Muscle layer of duodenum (tissue), 2 donors: Measurements from ENCODE around the gene STAMBPL1.

Experiments
- H3K27ac ChIP-seq: one replicate; pipeline ENCODE4 v1.7.0; 2013; ENCODE audit warnings: mild to moderate bottlenecking, low read length
- H3K27me3 ChIP-seq: one replicate; pipeline ENCODE4 v1.7.0; 2013; ENCODE audit warnings: low read depth, mild to moderate bottlenecking, control low read depth, low read length
- H3K36me3 ChIP-seq, 2 donors: one replicate each; pipeline ENCODE4 v1.7.0; 2013; ENCODE audit warnings: low read length in 2 of 2, control low read depth in 1 of 2, mild to moderate bottlenecking in 1 of 2; ENCODE audit not compliant: insufficient read depth in 2 of 2, control insufficient read depth in 1 of 2
- H3K4me1 ChIP-seq, 2 donors: one replicate each; pipeline ENCODE4 v1.7.0; 2013; ENCODE audit warnings: low read length in 2 of 2, mild to moderate bottlenecking in 2 of 2, control low read depth in 1 of 2, moderate library complexity in 1 of 2; ENCODE audit not compliant: insufficient read depth in 2 of 2, control insufficient read depth in 1 of 2
- H3K4me3 ChIP-seq, 2 donors: one replicate each; pipeline ENCODE4 v1.7.0; 2013; ENCODE audit warnings: low read length in 2 of 2, low read depth in 1 of 2, mild to moderate bottlenecking in 1 of 2
- H3K9me3 ChIP-seq, 2 donors: one replicate each; pipeline ENCODE4 v1.7.0; 2013; ENCODE audit warnings: low read length in 2 of 2, control low read depth in 1 of 2, mild to moderate bottlenecking in 1 of 2; ENCODE audit not compliant: control insufficient read depth in 1 of 2
- donor health status: healthy.

STAMBPL1 gene

GRCh38 chr10:88840881-88841280 is 39.2 kb upstream of the STAMBPL1 start:
- Histone ChIP-seq H3K27me3 (no peaks in the 10 kb centered on the region), H3K27ac (no peak overlapping the region), H3K36me3 (no peaks in the 10 kb centered on the region), H3K4me3 (no peak overlapping the region), H3K9me3 (no peaks in the 10 kb centered on the region), H3K4me1 (peaks cover 0 to 1% of the 10 kb centered on the region in 2 donors)

GRCh38 chr10:88841316-88842111 is 38.5 kb upstream of the STAMBPL1 start:
- H3K27me3 ChIP-seq, result no peaks in the 10 kb centered on the region

GRCh38 chr10:88843171-88843570 is 36.9 kb upstream of the STAMBPL1 start:
- no peak overlapping the region for H3K27ac ChIP-seq
- H3K36me3 ChIP-seq, result no peaks in the 10 kb centered on the region
- no peaks in the 10 kb centered on the region for H3K27me3 ChIP-seq
- H3K4me1 ChIP-seq, result no peaks in the 10 kb centered on the region
- H3K9me3 ChIP-seq, result no peaks in the 10 kb centered on the region
- H3K4me3 ChIP-seq, result no peak overlapping the region

More at GRCh38 chr10:88841316-88842111, 38.5 kb upstream of the STAMBPL1 start:
- Histone ChIP-seq H3K4me1 (no peaks in the 10 kb centered on the region), H3K36me3 (no peaks in the 10 kb centered on the region), H3K9me3 (no peaks in the 10 kb centered on the region), H3K4me3 (no peak overlapping the region), H3K27ac (no peak overlapping the region)

- no peaks in the 10 kb centered on the region for H3K27me3 ChIP-seq
- H3K4me3 ChIP-seq, result no peak overlapping the region
- H3K36me3 ChIP-seq, result no peaks in the 10 kb centered on the region
- H3K9me3 ChIP-seq, result no peaks in the 10 kb centered on the region
- H3K27ac ChIP-seq, result peak overlapping the region; percentile 19
- no peaks in the 10 kb centered on the region for H3K4me1 ChIP-seq
Measured at GRCh38 chr10:88848499-88848898, 31.5 kb upstream of the STAMBPL1 start.

GRCh38 chr10:88849234-88849633 is 30.8 kb upstream of the STAMBPL1 start:
- Histone ChIP-seq H3K27ac (no peak overlapping the region), H3K4me3 (no peak overlapping the region), H3K36me3 (no peaks in the 10 kb centered on the region), H3K9me3 (no peaks in the 10 kb centered on the region), H3K27me3 (no peaks in the 10 kb centered on the region), H3K4me1 (no peaks in the 10 kb centered on the region)

- Histone ChIP-seq H3K27ac (peak overlapping the region; percentile 57), H3K36me3 (no peaks in the 10 kb centered on the region), H3K4me3 (peak overlapping the region in 1 of 2 donors; percentile 40), H3K4me1 (no peaks in the 10 kb centered on the region), H3K9me3 (no peaks in the 10 kb centered on the region), H3K27me3 (no peaks in the 10 kb centered on the region)
Measured at GRCh38 chr10:88850712-88851111, 29.3 kb upstream of the STAMBPL1 start.

GRCh38 chr10:88851706-88852105 is 28.3 kb upstream of the STAMBPL1 start, which contains the start of gene ANKRD22:
TSS of gene ANKRD22 (minus strand) at chr10:88851844. CDS start at chr10:88851607, 237 bp downstream.
- Histone ChIP-seq H3K36me3 (no peaks in the 10 kb centered on the region), H3K27ac (peak within 1 kb of the TSS; percentile 57), H3K4me1 (no peaks in the 10 kb centered on the region), H3K9me3 (no peaks in the 10 kb centered on the region), H3K27me3 (no peaks in the 10 kb centered on the region), H3K4me3 (peak within 1 kb of the TSS in 1 of 2 donors; percentile 40)

GRCh38 chr10:88852327-88852726 is 27.7 kb upstream of the STAMBPL1 start:
- no peaks in the 10 kb centered on the region for H3K27me3 ChIP-seq
- H3K36me3 ChIP-seq, result no peaks in the 10 kb centered on the region
- no peaks in the 10 kb centered on the region for H3K9me3 ChIP-seq
- H3K4me1 ChIP-seq, result no peaks in the 10 kb centered on the region
- no peak overlapping the region for H3K27ac ChIP-seq
- H3K4me3 ChIP-seq, result no peak overlapping the region

GRCh38 chr10:88853155-88853881 is 26.7 kb upstream of the STAMBPL1 start:
- H3K4me1 ChIP-seq, result peaks cover 0 to 2% of the 10 kb centered on the region in 2 donors
- no peaks in the 10 kb centered on the region for H3K36me3 ChIP-seq
- no peak overlapping the region for H3K4me3 ChIP-seq
- H3K9me3 ChIP-seq, result no peaks in the 10 kb centered on the region
- no peaks in the 10 kb centered on the region for H3K27me3 ChIP-seq
- H3K27ac ChIP-seq, result no peak overlapping the region

GRCh38 chr10:88854684-88855083 is 25.4 kb upstream of the STAMBPL1 start:
- H3K4me3 ChIP-seq, result no peak overlapping the region
- no peaks in the 10 kb centered on the region for H3K9me3 ChIP-seq
- H3K27me3 ChIP-seq, result no peaks in the 10 kb centered on the region
- H3K36me3 ChIP-seq, result no peaks in the 10 kb centered on the region
- peaks cover 4 to 11% of the 10 kb centered on the region in 2 donors for H3K4me1 ChIP-seq
- no peak overlapping the region for H3K27ac ChIP-seq

GRCh38 chr10:88857831-88858230 is 22.2 kb upstream of the STAMBPL1 start:
- Histone ChIP-seq H3K36me3 (no peaks in the 10 kb centered on the region), H3K27me3 (no peaks in the 10 kb centered on the region), H3K9me3 (no peaks in the 10 kb centered on the region), H3K4me1 (peaks cover 4 to 11% of the 10 kb centered on the region in 2 donors), H3K4me3 (no peak overlapping the region), H3K27ac (no peak overlapping the region)
